IPS-11a (cell line): ENCODE measurements around the gene FHOD3.
"Not testable (repeated sequence)": the region's sequence is repeated elsewhere in the genome, so short reads cannot be mapped to it uniquely, and the experiment has no call there.

Source experiments
- H3K4me3 ChIP-seq: one replicate; pipeline ENCODE4 v1.5.1; 2013; ENCODE audit warnings: low read depth, low read length, control low read depth

Gene FHOD3

GRCh38 chr18:36441426-36442240 is 144.1 kb downstream of the FHOD3 start:
- no peak overlapping the region for H3K4me3 ChIP-seq

GRCh38 chr18:36442717-36443116 is 145.2 kb downstream of the FHOD3 start:
- H3K4me3 ChIP-seq: no peak overlapping the region

GRCh38 chr18:36446059-36446458 is 148.5 kb downstream of the FHOD3 start:
- no peak overlapping the region for H3K4me3 ChIP-seq

GRCh38 chr18:36448384-36449290 is 151.1 kb downstream of the FHOD3 start:
- H3K4me3 ChIP-seq: no peak overlapping the region

DNA sequence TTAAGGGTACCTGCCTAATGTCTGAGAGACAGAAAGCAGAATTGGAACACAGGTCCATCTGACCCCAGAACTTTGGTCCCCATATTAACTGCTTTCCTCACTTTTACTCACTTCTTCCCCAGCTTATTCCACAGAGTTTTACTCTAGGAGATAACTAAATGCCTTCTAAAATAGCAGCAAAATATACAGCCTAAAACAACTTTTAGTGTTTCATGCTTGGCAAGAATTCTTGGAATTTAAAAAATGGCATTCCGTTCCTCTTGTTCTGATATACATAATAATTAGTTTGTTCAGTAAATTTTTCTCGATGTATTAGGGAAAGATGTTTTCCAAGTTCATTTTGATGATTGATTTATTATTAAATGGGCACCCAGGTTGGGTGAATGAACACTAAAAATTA is 151.9 kb downstream of the FHOD3 start:
- no peak overlapping the region for H3K4me3 ChIP-seq

DNA sequence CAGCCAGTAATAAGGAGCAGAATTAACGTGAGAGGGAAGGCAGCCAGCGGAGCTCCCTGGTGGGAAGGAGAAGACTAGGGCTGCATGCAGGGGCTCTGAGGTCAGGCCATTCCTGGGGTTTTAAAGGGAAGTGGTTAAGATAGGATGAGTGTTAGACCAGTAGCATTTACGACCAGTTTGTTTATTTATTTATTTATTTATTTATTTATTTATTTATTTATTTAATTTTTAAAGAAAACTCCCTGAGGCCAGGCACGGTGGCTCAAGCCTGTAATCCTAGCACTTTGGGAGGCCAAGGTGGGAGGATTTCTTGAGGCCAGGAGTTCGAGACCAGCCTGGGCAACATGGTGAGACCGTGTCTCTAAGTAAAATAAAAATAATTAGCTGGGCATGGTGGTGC is 152.8 kb downstream of the FHOD3 start:
- H3K4me3 ChIP-seq: no peak overlapping the region

DNA sequence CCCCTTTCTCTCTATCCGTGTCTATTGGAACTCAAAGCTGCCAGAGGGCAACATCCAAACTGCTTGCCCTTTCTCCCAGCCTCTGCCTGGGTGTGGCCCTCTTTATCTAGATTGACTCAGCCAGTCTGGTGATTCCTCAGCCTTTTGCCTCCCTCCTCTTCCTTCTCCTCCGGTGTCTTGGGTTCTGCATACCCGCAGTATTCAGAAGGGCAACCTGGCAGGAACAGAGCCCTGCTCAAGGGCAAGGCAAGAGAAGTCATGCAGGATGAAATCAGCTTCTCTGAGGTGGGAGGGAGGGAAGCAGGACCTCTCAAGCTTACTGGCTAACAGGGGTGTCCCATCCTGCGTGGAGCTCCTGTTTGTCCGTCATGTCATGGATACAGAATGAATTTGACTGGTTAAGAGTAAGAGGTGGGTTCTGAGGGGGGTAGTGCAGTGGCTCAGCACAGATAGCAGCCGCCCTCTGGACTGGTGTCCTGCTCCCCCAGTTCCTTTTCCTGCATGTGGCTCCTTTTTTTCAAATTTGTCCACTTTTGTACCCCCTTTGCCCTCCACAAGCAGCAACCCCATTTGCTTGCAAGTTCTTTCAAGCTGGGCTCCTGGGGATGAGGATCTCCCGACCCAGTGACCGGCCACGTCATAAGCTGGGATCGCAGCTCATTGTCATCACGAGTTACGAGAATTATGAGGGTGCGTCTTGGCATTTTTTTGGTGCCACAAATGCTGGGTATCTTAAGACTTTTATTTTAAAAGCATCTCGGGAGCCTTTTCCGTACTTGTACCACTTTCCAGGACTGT is 154.1 kb downstream of the FHOD3 start:
- no peak overlapping the region for H3K4me3 ChIP-seq

- H3K4me3 ChIP-seq: no peak overlapping the region
These were observed 156.7 kb downstream of the FHOD3 start for GRCh38 chr18:36454245-36454644.

DNA sequence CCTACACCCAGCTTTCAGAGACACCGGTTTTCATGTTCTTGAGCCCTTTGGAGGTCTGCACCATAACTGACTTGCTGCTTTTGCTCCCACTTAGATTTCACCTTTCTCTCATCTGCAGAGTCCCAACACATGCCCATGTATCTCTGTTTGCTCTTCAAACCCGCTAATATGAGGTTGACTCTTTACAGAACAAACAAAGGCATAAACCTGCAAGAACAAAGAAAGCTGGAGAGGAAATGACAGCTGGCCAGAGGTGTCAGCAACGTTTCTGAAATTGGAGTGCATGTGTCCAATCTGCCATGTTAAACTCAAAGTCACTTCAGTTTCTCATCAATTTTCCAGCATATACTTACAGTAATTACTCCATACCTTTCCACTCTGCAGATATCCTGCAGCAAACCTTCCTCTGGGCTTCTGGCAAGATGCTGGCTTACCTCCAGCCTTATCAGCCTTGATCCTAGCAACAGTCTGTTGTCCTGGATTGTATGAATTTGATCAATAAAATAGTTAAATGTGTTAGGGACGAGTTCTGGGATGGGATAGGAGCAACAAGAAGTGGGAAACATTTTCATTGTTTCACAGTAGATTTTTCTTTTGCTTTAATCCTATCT is 157.4 kb downstream of the FHOD3 start:
- no peak overlapping the region for H3K4me3 ChIP-seq

- H3K4me3 ChIP-seq: no peak overlapping the region
These were observed 158.4 kb downstream of the FHOD3 start for GRCh38 chr18:36455931-36456330.

DNA sequence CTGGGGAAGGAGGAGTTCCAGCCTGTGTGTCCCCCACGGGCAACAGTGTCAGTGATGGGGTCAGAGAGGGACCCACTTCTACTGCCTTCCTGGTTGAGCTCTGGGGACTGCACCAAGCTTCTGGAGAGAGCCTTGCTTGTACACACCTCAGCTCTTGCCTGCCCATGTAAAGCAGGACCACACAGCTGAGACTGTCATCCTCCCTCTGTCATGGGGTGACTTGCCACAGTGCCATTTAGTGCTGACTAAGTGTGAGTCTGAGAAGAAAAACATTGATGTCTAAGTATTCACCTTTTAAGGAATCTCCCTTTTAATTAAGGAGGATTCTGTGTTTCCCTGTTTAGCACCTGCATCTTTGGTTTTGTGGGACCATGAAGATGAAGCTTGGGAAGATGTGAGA is 159.1 kb downstream of the FHOD3 start:
- H3K4me3 ChIP-seq: no peak overlapping the region

GRCh38 chr18:36457683-36458082 is 160.2 kb downstream of the FHOD3 start:
- no peak overlapping the region for H3K4me3 ChIP-seq

DNA sequence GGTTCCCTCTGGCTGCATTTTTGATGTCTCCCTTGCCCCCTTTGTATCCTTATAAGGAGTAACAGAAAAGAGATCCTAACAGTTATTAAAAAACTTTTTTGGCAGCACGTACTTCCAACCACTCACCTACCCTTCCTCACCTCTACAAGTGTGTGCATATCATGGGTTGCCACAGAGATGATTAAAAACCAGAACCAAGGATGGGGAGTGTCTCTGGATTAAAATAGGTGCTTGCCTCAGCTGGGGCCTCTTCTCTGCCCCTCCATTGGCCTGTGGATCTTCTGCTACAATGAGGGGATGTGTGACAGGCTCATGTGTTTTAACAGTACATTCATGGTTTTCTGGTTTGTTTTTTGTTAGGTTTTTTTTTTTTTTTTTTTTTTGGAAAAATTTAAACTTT is 160.8 kb downstream of the FHOD3 start:
- H3K4me3 ChIP-seq: no peak overlapping the region

DNA sequence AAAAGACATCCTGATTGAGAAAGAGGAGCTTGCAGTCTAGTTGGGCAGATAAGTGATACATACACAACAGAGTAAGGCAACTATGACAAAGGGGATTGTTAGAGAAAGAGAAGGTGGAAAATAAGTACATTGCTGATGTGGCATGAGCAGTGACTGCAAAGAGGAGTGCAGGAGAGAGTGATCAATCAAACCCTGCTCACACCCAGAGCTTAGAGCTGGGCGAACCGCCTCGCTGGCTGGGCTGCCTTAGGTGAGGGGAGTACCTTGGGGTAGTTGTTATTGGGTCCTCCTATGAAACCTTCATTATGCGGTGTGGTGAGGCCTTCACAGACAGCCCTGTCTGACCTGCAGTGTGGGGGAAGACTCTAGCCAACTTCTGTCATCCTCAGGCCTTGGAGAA is 161.7 kb downstream of the FHOD3 start:
- H3K4me3 ChIP-seq: no peak overlapping the region

- no peak overlapping the region for H3K4me3 ChIP-seq
These were observed 162.3 kb downstream of the FHOD3 start for GRCh38 chr18:36459786-36460185.

DNA sequence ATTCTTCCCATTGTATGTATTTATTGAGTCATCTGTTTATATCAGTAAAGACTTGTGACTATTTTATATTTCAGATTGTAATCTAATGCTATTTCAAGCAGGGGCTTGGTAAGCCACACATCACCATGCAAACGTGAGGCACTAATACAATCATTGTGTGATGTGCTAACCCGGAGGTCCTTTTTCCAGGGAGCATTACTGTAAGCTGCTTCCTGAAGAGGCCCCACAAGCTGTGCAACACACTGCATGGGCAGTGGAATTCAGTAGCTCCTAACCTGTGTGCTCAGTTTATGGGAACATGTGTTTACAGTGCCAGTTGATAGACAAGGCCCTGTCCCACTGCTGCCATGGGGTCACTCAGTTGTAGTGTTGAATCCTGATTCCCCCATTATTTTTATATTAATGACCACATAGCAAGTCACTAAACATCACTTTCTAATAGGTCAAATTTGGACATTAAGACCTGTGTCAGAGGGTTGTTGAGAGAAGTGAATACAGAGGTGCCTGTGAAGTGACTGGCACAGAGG is 162.9 kb downstream of the FHOD3 start:
- no peak overlapping the region for H3K4me3 ChIP-seq

DNA sequence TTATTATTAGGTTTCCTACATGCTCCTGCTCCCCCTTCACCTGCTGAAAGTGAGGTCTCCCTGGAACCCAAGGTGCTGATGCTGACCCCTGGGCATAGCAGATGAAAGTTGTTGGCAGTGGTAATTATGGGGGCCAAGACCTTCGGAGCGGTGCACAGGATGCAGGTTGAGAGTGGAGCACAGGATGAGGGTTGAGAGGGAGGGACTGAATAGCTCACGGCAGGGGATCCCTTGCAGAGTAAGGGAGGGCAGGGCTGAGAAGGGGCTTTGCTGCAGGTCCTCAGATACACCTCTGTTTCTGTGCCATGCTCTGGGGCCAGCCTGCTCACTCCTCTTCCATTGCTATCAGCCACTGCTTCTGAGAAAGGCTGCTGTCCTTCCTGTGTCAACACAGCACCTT is 163.3 kb downstream of the FHOD3 start:
- H3K4me3 ChIP-seq: no peak overlapping the region

- H3K4me3 ChIP-seq: no peak overlapping the region
These were observed 164.1 kb downstream of the FHOD3 start for GRCh38 chr18:36461551-36461987.

DNA sequence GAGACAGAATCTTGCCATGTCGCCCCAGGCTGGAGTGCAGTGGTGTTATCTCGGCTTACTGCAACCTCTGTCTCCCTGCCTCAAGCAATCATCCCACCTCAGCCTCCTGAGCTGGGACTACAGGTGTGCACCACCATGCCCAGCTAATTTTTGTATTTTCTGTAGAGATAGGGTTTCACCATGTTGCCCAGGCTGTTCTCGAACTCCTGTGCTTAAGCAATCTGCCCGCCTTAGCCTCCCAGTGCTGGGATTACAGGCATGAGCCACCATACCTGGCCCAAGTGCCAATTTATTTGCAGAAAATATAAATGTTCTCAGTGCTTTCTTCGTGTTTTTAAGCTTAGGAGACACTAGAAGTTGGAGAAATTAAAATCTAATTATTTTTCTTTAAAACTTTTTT is 166.0 kb downstream of the FHOD3 start:
- H3K4me3 ChIP-seq: not testable (repeated sequence)

- no peak overlapping the region for H3K4me3 ChIP-seq
These were observed 166.7 kb downstream of the FHOD3 start for GRCh38 chr18:36464126-36464651.
